DMS 273 (cell line): Measurements from ENCODE around the gene ST3GAL4.

ENCODE experiments used
- DNase-seq: peaks from one replicate; lab custom pipeline; 2025; ENCODE audit not compliant: unreplicated experiment; lab: John Stamatoyannopoulos, UW

Gene ST3GAL4

DNA sequence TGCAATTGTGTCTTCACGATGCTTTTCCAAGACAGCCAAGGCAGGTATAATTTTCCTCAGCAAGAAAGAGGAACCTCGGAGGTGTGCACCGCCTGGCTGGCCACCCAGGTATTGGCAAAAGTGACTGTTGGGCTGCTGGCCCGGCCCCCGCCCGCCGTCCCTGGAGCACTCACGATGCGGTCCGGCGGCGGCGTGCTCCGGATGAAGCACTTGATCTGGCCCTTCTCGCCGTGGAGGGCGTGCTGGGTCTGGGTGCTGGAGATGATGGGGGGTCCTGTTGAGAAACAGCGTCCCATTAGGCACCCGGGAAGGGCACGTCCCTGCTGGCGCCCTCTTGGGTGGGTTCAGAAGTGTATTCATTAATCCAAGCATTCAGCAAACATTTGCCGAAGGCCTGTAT is 84.8 kb downstream of the ST3GAL4 start:
- DNase-seq = no peak

DNA sequence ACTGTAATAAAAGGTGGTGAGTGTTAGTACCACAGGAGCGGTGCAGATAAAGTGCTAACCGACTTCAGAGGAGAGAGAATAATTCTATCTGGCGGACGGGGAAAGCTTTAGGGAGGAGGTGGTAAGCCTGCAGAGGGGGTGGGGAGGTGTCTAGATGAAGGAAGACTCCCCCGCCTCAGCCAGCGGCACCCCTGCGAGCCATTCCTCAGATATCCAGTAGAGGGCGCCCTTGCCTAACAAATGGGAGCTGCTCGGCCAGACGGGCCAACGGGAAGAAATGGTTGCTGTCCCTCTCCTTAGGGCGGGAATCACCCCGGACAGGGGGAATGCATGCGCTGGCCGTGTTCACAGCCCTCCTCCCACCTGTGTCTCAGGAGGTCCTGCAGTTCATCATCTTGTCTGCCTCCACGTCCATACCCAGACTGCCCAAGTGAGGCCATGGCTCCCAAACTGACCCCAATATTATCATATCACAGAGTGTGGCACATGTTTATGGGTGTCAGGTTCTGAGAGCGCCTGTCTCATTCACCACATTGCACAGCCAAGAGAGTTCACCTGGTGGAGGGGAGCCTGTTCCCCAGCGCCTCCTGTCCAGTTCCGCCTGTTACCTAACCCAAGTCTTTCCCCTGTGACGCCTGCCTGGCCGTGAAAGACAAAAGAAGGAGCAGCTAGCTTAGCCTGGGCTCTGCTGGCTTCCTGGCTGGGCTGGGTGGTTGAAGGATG is 85.5 kb downstream of the ST3GAL4 start:
- peak; percentile 88 for DNase-seq

DNA sequence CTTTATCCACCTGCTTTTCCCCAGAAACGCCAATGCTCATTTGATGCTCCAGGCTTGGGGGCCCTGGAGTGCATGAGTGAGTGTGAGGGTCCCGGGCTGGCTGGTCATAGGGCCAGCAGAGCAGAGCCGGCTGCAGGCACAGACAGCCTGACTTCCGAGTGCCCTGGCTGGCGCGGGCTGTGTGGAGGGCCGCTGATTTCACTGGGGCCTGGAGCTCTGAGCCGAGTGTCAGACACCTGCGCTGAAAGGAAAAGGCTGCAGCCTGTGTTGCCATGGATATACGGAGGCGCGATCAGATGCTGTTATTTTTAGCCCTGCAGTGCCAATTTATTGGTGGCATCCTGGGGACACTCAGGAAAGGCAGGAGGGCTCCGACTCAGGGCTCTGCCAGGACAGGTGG is 87.6 kb downstream of the ST3GAL4 start:
- no peak for DNase-seq

DNA sequence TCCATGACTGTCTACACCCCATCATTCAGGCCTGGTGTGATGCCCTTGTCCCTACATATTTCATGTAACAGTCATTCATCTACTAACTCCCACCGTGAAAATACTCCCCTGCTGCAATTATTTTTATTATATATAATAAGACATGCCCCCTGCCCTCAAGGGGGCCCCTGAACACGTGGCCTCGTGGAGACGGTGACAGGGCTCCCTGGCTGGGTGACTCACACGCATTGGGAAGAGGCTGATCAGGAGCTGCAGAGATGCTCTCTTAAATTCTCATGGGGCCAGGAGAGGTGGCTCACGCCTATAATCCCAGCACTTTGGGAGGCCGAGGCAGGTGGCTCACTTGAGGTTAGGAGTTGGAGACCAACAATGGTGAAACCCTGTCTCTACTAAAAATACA is 88.6 kb downstream of the ST3GAL4 start:
- no peak for DNase-seq

DNA sequence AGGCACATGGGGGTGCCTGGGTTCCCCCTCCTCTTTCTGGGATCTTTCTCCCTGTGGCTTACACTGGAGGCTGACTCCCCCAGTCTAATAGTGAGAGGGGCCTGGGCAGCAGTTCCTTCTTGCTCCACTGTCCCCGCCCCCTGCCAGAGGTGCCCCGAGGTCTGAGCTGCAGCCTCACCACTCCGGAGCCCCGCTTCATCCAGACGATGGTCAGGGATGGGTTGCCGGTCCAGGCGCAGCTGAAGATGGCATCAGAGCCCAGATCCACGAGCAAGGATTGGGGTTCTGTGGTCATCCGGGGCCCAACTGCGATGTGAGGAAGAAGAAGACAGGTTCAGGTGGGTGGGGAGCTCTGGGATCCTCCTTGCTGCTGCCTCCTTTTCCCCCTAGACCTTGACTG is 91.1 kb downstream of the ST3GAL4 start:
- DNase-seq = no peak

DNA sequence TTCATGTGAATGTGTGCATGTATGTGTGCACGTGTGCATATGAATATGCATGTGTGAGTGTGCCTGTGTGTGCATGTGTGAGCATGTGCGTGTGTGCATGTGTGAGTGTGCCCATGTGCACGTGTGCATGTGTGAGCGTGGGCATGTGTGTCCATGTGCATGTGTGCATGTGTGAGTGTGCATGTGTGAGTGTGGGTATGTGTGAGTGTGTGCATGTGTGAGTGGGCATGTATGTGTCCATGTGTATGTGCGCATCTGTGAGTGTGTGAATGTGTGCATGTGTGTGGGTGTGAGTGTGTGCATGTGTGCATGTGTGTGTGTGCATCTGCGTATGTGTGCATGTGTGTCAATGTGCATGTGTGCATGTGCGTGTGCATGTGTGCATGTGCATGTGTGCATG is 94.7 kb downstream of the ST3GAL4 start:
- DNase-seq = no peak

DNA sequence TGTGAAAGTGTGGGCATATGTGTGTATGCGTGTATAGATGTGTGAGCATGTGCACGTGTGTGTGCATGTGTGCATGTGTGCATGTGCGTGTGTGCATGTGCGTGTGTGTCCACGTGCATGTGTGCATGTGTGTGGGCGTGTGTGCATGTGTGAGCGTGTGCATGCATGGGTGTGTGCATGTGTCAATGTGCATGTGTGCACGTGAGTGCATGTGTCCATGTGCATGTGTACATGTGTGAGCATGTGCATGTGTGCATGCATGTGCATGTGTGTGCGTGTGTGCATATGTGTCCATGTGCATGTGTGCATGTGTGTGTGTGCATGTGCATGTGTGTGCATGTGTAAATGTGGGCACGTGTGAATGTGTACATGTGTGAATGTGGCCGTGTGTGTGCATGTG is 95.3 kb downstream of the ST3GAL4 start:
- DNase-seq = no peak

DNA sequence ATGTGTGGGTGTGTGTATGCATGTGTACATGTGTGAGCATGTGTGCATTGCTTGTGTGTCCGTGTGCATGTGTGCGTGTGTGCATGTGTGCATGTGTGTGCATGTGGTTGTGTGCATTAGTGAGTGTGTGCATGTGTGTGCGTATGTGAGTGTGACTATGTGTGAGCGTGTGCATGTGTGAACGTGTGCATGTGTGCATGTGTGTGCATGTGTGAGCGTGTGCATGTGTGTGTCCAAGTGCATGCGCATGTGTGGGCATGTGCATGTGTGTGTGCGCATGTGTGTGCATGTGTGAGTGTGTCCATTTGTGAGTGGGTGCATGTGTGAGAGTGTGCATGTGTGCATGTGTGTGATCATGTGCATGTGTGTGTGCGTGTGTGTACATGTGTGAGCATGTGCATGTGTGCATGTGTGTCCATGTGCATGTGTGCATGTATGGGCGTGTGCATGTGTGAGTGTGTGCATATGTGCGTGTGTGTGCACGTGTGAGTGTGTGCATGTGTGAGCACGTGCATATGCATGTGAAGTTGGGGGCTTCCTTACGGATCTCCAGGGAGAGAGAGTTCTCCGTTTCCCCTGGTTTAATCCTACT is 95.8 kb downstream of the ST3GAL4 start:
- DNase-seq = no peak

DNA sequence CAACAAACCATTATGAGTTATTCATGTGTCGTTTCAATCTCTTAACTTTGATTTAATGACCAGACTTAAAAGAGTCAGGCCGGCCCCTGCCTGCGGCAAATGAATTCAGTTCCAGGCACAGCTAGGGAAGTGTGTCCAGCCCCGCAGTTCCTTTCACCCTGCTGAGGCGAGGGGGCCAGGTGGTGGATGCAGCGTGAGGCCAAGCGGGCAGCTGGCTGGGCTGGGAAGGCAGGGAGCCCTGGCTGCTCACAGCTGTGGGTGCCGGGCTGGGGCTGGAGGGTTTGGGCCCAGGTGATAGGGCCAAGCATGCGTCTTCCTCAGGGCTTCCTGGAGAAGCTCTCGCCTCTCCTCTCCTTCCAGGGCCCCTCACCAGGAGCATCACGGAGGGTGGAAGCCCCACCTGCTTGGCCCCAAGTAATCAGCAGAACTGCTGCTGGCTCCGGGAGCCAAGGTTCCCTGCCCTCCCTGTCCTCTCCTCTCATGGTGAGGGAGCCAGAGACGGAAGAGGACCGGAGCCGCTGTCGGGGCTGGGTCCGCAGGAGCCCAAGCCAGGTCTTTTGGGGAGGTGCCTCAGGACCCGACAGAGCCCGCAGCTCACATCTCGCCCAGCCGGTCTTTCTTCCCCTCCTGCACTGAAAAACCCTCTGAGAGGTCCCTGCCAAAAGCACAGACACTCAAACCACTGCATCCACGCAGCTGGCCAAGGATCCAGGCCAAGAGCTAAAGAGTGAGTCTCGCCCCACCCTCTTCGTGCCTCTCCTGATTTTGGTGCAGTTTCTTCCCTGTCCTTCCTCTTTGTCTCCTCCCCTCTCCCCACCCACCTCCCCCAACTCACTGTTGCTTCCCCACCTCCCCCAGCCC is 97.0 kb downstream of the ST3GAL4 start:
- peak; percentile 43 for DNase-seq

DNA sequence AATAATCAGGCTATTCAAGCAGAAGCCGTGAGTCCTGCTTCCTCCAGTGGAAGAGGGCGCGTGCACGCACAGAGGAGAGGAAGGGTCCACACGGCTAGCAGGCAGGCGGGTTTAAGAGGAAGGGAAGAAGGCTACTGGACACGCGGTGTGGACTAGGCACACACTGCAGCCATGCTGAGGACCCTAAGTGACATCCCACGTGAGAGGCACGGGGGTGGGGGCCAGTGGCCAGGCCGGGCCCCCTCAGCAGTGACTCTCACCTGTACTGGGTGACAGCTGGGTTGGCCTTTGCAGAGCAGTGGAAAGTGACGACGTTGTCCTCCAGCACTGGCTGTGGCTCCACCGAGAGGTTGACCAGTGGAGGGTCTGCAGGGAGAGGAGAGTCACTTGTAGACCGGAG is 100.6 kb downstream of the ST3GAL4 start:
- no peak for DNase-seq

DNA sequence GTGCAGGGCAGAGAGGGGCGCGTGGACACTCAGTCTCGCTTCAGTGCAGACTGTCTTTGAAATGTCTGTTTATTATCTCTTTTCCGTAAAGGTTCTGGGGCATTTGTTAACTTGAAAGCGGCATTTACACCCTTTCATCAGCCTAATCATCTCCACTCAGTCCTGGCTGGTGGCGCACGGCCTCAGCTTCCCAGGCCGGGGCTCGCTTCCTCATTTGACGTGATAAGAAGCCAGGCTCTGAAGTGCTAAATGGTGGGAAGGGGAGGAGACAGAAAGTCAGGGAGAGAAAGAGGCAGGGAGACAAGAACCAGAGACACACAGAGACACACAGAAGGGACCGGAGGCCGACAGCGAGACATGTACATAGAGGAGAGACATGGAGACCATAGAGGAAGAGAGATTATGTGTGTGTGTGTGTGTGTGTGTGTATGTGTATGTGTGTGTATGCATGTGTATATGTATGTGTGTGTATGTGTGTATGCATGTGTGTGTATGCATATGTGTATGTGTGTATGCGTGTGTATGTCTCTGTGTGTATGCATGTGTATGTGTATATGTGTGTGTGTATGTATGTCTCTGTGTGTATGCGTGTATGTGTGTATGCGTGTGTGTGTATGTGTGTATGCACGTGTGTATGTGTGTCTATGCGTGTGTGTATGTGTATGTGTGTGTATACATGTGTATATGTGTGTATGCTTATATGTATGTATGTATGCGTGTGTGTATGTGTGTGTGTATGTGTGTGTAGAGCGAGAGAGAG is 101.5 kb downstream of the ST3GAL4 start:
- DNase-seq = no peak

DNA sequence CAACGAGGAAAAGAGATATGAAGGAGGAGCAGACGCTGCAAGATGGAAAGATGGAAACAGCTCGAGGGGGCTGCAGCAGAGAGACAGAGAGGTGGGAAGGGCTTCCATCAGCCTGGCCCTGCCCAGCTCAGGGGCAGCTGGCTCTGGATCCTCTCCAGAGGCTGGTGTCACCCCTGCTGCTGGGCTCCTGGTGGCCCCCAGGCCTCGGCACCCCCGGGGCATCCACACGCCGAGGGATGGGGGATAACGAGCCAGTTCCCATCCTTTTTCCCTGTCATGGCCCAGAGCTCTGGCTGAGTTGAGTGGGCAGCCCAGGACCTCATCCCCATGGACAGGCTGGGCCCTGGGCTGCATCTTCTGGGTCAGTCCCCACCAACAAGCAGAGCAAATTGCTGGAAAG is 102.3 kb downstream of the ST3GAL4 start:
- DNase-seq = no peak

DNA sequence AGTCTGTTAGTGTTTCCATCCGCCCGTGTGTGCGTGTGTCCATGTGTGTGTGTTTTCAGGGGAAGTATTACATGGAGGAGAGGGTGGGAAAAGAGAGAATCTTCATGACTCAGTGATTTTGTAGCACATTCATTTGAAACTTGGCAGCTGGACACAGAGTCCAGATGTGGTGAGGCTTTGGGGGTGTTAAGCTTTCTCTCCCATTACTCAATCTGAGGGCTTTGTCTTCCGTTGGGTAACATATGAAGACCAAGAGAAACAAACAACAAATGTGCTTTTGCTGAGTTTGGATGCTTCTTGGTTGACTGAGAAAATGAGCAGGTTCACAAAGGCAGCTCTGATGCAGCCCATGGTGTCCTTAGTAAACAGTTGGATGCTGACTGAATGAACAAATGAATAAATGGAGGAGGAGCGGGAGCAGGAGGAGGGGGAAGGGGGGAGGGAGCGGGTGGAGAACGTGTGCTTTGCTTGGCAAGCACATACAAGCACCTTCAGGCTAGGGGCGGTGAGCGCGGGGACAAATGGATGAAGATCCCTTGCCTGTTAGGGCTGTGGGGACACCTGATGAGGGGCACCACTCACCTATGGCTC is 104.3 kb downstream of the ST3GAL4 start:
- no peak for DNase-seq

DNA sequence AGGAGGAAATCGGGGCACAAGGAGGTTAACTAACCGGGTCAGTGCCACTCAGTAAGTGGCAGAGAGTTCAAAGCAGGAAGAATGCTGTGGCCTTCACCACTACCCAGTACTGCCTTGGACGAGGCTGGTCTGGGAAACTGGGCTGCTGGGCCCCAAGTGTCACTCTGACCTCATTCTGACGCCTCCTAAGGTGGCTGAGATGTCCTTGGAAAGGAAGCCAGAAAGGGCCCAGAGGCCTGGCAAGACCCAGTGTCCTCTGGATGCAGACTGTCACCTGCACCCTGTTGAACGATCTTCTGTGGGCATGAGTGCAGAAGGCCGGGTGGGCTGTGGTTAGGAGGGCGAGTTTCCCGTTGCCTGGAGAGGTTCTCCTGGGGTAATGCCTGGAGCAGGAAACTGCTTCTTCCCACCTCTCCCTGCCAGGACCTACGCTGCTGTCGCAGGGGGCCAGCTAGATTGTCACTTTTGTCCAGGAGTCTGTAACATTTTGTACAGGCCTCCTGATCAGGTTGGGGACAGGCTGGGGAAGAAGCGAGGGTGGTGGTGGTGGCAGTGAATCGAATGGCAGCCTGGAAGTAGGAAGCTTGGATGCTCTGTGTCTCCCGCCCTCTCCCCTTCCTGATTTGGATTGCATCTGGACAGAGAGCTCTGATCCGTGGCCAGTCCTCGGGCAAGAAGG is 105.1 kb downstream of the ST3GAL4 start:
- no peak for DNase-seq

DNA sequence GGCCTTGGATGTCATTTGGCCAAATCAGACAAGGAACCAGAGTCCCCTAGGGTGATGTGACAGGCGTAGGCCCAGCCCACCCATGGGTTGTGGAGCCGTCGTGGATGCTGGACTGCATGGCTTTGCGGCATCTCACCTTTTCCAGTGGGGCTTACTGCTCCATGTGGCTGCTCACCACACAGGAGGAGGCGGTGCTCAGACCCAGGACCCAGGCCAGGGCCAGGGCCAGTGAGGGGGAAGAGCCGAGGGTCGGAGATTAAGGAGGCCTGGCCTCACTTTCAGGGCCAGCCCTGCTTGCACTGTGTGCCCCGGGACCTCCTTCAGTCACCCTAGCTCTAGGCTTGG is 105.6 kb downstream of the ST3GAL4 start:
- DNase-seq = no peak

DNA sequence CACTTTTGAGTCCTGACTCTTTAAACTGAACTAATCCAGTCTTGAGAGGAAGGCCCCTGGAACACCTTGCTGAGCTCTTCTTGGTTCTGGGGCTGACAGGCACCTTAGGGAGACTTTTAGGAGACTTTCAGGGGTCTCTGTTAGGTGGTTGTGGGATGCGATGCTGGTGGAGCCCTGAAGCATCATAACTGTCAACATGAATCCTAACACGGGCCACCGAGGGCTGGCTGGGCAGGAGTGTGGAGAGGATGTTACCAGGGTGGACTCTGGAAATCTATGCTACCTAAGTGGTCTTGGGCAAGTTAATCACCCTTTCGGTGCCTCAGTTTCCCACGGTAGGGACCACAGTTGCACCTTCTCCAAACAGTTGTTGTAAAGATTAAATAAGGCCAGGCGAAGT is 106.5 kb downstream of the ST3GAL4 start:
- DNase-seq = no peak

DNA sequence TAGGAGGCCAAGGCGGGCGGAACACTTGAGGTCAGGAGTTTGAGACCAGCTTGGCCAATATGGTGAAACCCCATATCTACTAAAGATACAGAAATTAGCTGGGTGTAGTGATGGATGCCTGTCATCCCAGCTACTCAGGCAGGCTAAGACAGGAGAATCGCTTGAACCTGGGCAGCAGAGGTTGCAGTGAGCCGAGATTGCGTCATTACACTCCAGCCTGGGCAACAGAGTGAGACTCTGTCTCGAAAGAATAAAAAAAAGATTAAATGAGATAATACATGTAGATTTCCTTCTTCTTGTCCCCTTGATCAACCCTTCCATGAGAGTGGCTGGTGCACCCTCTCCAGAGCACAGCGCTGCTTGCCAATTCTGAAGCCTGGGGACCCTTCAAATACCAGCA is 106.9 kb downstream of the ST3GAL4 start:
- no peak for DNase-seq
